HUES64 (cell line): Measurements from ENCODE around the gene CDH8.
"Not testable (repeated sequence)": the region's sequence is repeated elsewhere in the genome, so short reads cannot be mapped to it uniquely, and the experiment has no call there.

Source experiments
- H3K27ac ChIP-seq: 2 replicates; pipeline ENCODE4 v1.7.0; 2013; ENCODE audit warnings: low read depth, low read length, inconsistent platforms
- H3K27me3 ChIP-seq: 2 replicates; pipeline ENCODE4 v1.6.1; 2013; ENCODE audit warnings: mild to moderate bottlenecking, low read length; ENCODE audit not compliant: insufficient read depth
- H3K36me3 ChIP-seq: 2 replicates; pipeline ENCODE4 v1.6.1; 2013; ENCODE audit warnings: mild to moderate bottlenecking, low read length; ENCODE audit not compliant: insufficient read depth
- H3K4me1 ChIP-seq: 2 replicates; pipeline ENCODE4 v1.6.1; 2013; ENCODE audit warnings: mild to moderate bottlenecking, low read length, moderate library complexity; ENCODE audit not compliant: insufficient read depth
- H3K4me3 ChIP-seq: 2 replicates; pipeline ENCODE4 v1.5.1; 2013; ENCODE audit warnings: mild to moderate bottlenecking, low read length, moderate library complexity
- H3K9ac ChIP-seq: 2 replicates; pipeline ENCODE4 v1.6.1; 2013; ENCODE audit warnings: mild to moderate bottlenecking, low read depth, low read length
- H3K9me3 ChIP-seq: 2 replicates; pipeline ENCODE4 v1.6.1; 2013; ENCODE audit warnings: low read depth, low read length; ENCODE audit not compliant: insufficient read depth
- WGBS: fragments of 150-250, 120-280 bp; methylation state at CpG from one replicate; pipeline ENCODE4 v1.1.7; 2013; ENCODE audit warnings: missing lambda C conversion rate; 5-methylcytosine and 5-hydroxymethylcytosine counted together

Gene CDH8

GRCh38 chr16:61934601-61935000, 101.6 kb downstream of the CDH8 start:
- no peaks in the 10 kb centered on the region for H3K36me3 ChIP-seq
- no peaks in the 10 kb centered on the region for H3K9me3 ChIP-seq
- peaks cover 8% of the 10 kb centered on the region for H3K4me1 ChIP-seq
- 92% methylated on average over 3 of the region's 3 CpGs for WGBS
- H3K27me3 ChIP-seq, result no peaks in the 10 kb centered on the region
- H3K4me3 ChIP-seq, result no peak overlapping the region
- H3K9ac ChIP-seq, result no peak overlapping the region
- no peak overlapping the region for H3K27ac ChIP-seq

GRCh38 chr16:61929776-61930175, 106.5 kb downstream of the CDH8 start:
- Histone ChIP-seq H3K9me3 (no peaks in the 10 kb centered on the region), H3K27me3 (no peaks in the 10 kb centered on the region), H3K4me3 (no peak overlapping the region), H3K4me1 (peaks cover 19% of the 10 kb centered on the region), H3K27ac (no peak overlapping the region), H3K9ac (no peak overlapping the region), H3K36me3 (no peaks in the 10 kb centered on the region)
- WGBS, result no CpG with 5 or more reads among the region's 1 CpG

- Histone ChIP-seq H3K4me1 (peaks cover 11% of the 10 kb centered on the region), H3K9ac (no peak overlapping the region), H3K27me3 (no peaks in the 10 kb centered on the region), H3K36me3 (no peaks in the 10 kb centered on the region), H3K4me3 (no peak overlapping the region), H3K9me3 (no peaks in the 10 kb centered on the region), H3K27ac (no peak overlapping the region)
- WGBS, result 85% methylated on average over 2 of the region's 3 CpGs
Measured at GRCh38 chr16:61926766-61927165, 109.5 kb downstream of the CDH8 start.

- Histone ChIP-seq H3K9ac (no peak overlapping the region), H3K4me1 (peaks cover 11% of the 10 kb centered on the region), H3K9me3 (no peaks in the 10 kb centered on the region), H3K4me3 (no peak overlapping the region), H3K36me3 (no peaks in the 10 kb centered on the region), H3K27ac (no peak overlapping the region), H3K27me3 (no peaks in the 10 kb centered on the region)
Measured at GRCh38 chr16:61923629-61924028, 112.6 kb downstream of the CDH8 start.

GRCh38 chr16:61921373-61921772, 114.9 kb downstream of the CDH8 start:
- H3K36me3 ChIP-seq, result no peaks in the 10 kb centered on the region
- no peak overlapping the region for H3K9ac ChIP-seq
- WGBS, result 92% methylated on average over 2 of the region's 3 CpGs
- H3K27me3 ChIP-seq, result no peaks in the 10 kb centered on the region
- H3K4me3 ChIP-seq, result no peak overlapping the region
- H3K9me3 ChIP-seq, result no peaks in the 10 kb centered on the region
- peaks cover 5% of the 10 kb centered on the region for H3K4me1 ChIP-seq
- H3K27ac ChIP-seq, result no peak overlapping the region

GRCh38 chr16:61917865-61918826, 118.1 kb downstream of the CDH8 start:
- not testable (repeated sequence) for H3K9me3 ChIP-seq, H3K27ac ChIP-seq, H3K4me1 ChIP-seq, H3K27me3 ChIP-seq, H3K36me3 ChIP-seq
- 48% methylated on average over 24 of the region's 37 CpGs for WGBS
- H3K9ac ChIP-seq, result peak overlapping the region; percentile 80
- peak overlapping the region; percentile 41 for H3K4me3 ChIP-seq

GRCh38 chr16:61915569-61915968, 120.7 kb downstream of the CDH8 start:
- WGBS, result 100% methylated on average over 1 of the region's 3 CpGs
- no peak overlapping the region for H3K9ac ChIP-seq

GRCh38 chr16:61909074-61909473, 127.2 kb downstream of the CDH8 start:
- H3K27me3 ChIP-seq, result no peaks in the 10 kb centered on the region
- WGBS, result 94% methylated on average over 2 of the region's 3 CpGs
- peaks cover 9% of the 10 kb centered on the region for H3K9me3 ChIP-seq
- H3K4me3 ChIP-seq, result no peak overlapping the region
- no peak overlapping the region for H3K9ac ChIP-seq
- no peaks in the 10 kb centered on the region for H3K4me1 ChIP-seq
- H3K27ac ChIP-seq, result no peak overlapping the region
- peaks cover 9% of the 10 kb centered on the region; the same call in 1 of the 2 replicates for H3K36me3 ChIP-seq

More at GRCh38 chr16:61915569-61915968, 120.7 kb downstream of the CDH8 start:
- Histone ChIP-seq H3K4me3 (no peak overlapping the region), H3K4me1 (peaks cover 3% of the 10 kb centered on the region; the same call in 1 of the 2 replicates), H3K27ac (no peak overlapping the region), H3K9me3 (no peaks in the 10 kb centered on the region), H3K27me3 (no peaks in the 10 kb centered on the region), H3K36me3 (no peaks in the 10 kb centered on the region)

- Histone ChIP-seq H3K9me3 (peaks cover 9% of the 10 kb centered on the region), H3K36me3 (peaks cover 9% of the 10 kb centered on the region; the same call in 1 of the 2 replicates), H3K27me3 (no peaks in the 10 kb centered on the region), H3K4me1 (no peaks in the 10 kb centered on the region), H3K4me3 (no peak overlapping the region), H3K9ac (no peak overlapping the region), H3K27ac (no peak overlapping the region)
- 89% methylated on average over 1 of the region's 1 CpG for WGBS
Measured at GRCh38 chr16:61908426-61908825, 127.8 kb downstream of the CDH8 start.

GRCh38 chr16:61901689-61902088, 134.5 kb downstream of the CDH8 start:
- H3K4me3 ChIP-seq, result no peak overlapping the region
- H3K27me3 ChIP-seq, result no peaks in the 10 kb centered on the region
- H3K27ac ChIP-seq, result no peak overlapping the region
- 80% methylated on average over 1 of the region's 1 CpG for WGBS
- H3K9me3 ChIP-seq, result peaks cover 9% of the 10 kb centered on the region
- peaks cover 17% of the 10 kb centered on the region for H3K36me3 ChIP-seq
- H3K9ac ChIP-seq, result no peak overlapping the region
- H3K4me1 ChIP-seq, result no peaks in the 10 kb centered on the region

- no peak overlapping the region for H3K9ac ChIP-seq
- no peaks in the 10 kb centered on the region for H3K4me1 ChIP-seq
- H3K27ac ChIP-seq, result no peak overlapping the region
- H3K27me3 ChIP-seq, result no peaks in the 10 kb centered on the region
- H3K4me3 ChIP-seq, result no peak overlapping the region
- H3K9me3 ChIP-seq, result peaks cover 9% of the 10 kb centered on the region
- 100% methylated on average over 1 of the region's 1 CpG for WGBS
- peaks cover 17% of the 10 kb centered on the region for H3K36me3 ChIP-seq
Measured at GRCh38 chr16:61900482-61900881, 135.8 kb downstream of the CDH8 start.
